ENCODE data around the gene LDLRAP1.
"Not testable (repeated sequence)": the region's sequence is repeated elsewhere in the genome, so short reads cannot be mapped to it uniquely, and the experiment has no call there.

LDLRAP1 gene

GRCh38 chr1:25543425-25544242, at the start of gene LDLRAP1:
Gene LDLRAP1, plus strand, starts transcription at chr1:25543606. Its CDS starts 93 bp downstream, at chr1:25543699.
- peaks cover 13% of the 10 kb centered on the region for H3K4me1 Mint-ChIP-seq (ENCODE audit: low read depth)
- DNase-seq (ENCODE audit: low spot score), result peak; percentile 70
- H3K27me3 Mint-ChIP-seq (ENCODE audit: low read depth), result peaks cover 18% of the 10 kb centered on the region
- peak within 1 kb of the TSS; percentile 79 for H3K4me3 Mint-ChIP-seq
- H3K27ac Mint-ChIP-seq, result no peak within 1 kb of the TSS
- no peaks in the 10 kb centered on the region for H3K9me3 Mint-ChIP-seq
- peaks cover 2% of the 10 kb centered on the region for H3K36me3 Mint-ChIP-seq (ENCODE audit: low read depth)

GRCh38 chr1:25494952-25495351, 48.5 kb upstream of the LDLRAP1 start:
- Mint-ChIP-seq H3K4me1 (ENCODE audit: low read depth) (peaks cover under 1% of the 10 kb centered on the region), H3K4me3 (no peak overlapping the region), H3K27ac (no peak overlapping the region), H3K9me3 (no peaks in the 10 kb centered on the region), H3K36me3 (ENCODE audit: low read depth) (peaks cover 47% of the 10 kb centered on the region), H3K27me3 (ENCODE audit: low read depth) (no peaks in the 10 kb centered on the region)
- no peak for DNase-seq (ENCODE audit: low spot score)

GRCh38 chr1:25500694-25501093, 42.7 kb upstream of the LDLRAP1 start:
- Mint-ChIP-seq H3K4me1 (ENCODE audit: low read depth) (no peaks in the 10 kb centered on the region), H3K27me3 (ENCODE audit: low read depth) (no peaks in the 10 kb centered on the region), H3K4me3 (no peak overlapping the region), H3K9me3 (no peaks in the 10 kb centered on the region), H3K36me3 (ENCODE audit: low read depth) (peaks cover 14% of the 10 kb centered on the region), H3K27ac (no peak overlapping the region)
- no peak for DNase-seq (ENCODE audit: low spot score)

- no peak for DNase-seq (ENCODE audit: low spot score)
- H3K4me1 Mint-ChIP-seq (ENCODE audit: low read depth), result peaks cover 3% of the 10 kb centered on the region
- no peak overlapping the region for H3K4me3 Mint-ChIP-seq
- no peak overlapping the region for H3K27ac Mint-ChIP-seq
- H3K36me3 Mint-ChIP-seq (ENCODE audit: low read depth), result peaks cover 13% of the 10 kb centered on the region
- H3K27me3 Mint-ChIP-seq (ENCODE audit: low read depth), result no peaks in the 10 kb centered on the region
- no peaks in the 10 kb centered on the region for H3K9me3 Mint-ChIP-seq
These were observed 42.0 kb upstream of the LDLRAP1 start for GRCh38 chr1:25501235-25502058.

- Mint-ChIP-seq H3K4me1 (ENCODE audit: low read depth) (peaks cover 7% of the 10 kb centered on the region), H3K27me3 (ENCODE audit: low read depth) (peaks cover 2% of the 10 kb centered on the region), H3K9me3 (no peaks in the 10 kb centered on the region), H3K27ac (no peak overlapping the region), H3K4me3 (no peak overlapping the region), H3K36me3 (ENCODE audit: low read depth) (peaks cover 9% of the 10 kb centered on the region)
- DNase-seq (ENCODE audit: low spot score), result no peak
These were observed 40.4 kb upstream of the LDLRAP1 start for GRCh38 chr1:25502957-25503356.

- no peak overlapping the region for H3K27ac Mint-ChIP-seq
- H3K36me3 Mint-ChIP-seq (ENCODE audit: low read depth), result peaks cover 4% of the 10 kb centered on the region
- H3K27me3 Mint-ChIP-seq (ENCODE audit: low read depth), result peaks cover 4% of the 10 kb centered on the region
- peak; percentile 16 for DNase-seq (ENCODE audit: low spot score)
- peaks cover 7% of the 10 kb centered on the region for H3K4me1 Mint-ChIP-seq (ENCODE audit: low read depth)
- no peaks in the 10 kb centered on the region for H3K9me3 Mint-ChIP-seq
- no peak overlapping the region for H3K4me3 Mint-ChIP-seq
These were observed 39.6 kb upstream of the LDLRAP1 start for GRCh38 chr1:25503551-25504426.

GRCh38 chr1:25504706-25505595, 38.5 kb upstream of the LDLRAP1 start:
- Mint-ChIP-seq H3K4me3 (no peak overlapping the region), H3K27ac (no peak overlapping the region), H3K27me3 (ENCODE audit: low read depth) (peaks cover 4% of the 10 kb centered on the region), H3K36me3 (ENCODE audit: low read depth) (no peaks in the 10 kb centered on the region), H3K9me3 (no peaks in the 10 kb centered on the region), H3K4me1 (ENCODE audit: low read depth) (peaks cover 7% of the 10 kb centered on the region)
- no peak for DNase-seq (ENCODE audit: low spot score)

GRCh38 chr1:25505656-25506385, 37.6 kb upstream of the LDLRAP1 start:
- Mint-ChIP-seq H3K4me1 (ENCODE audit: low read depth) (peaks cover 7% of the 10 kb centered on the region), H3K27ac (no peak overlapping the region), H3K27me3 (ENCODE audit: low read depth) (peaks cover 4% of the 10 kb centered on the region), H3K4me3 (no peak overlapping the region), H3K9me3 (no peaks in the 10 kb centered on the region), H3K36me3 (ENCODE audit: low read depth) (no peaks in the 10 kb centered on the region)
- DNase-seq (ENCODE audit: low spot score), result no peak

GRCh38 chr1:25506566-25507463, 36.6 kb upstream of the LDLRAP1 start:
- not testable (repeated sequence) for H3K27me3 Mint-ChIP-seq (ENCODE audit: low read depth); DNase-seq (ENCODE audit: low spot score); H3K36me3 Mint-ChIP-seq (ENCODE audit: low read depth); H3K4me1 Mint-ChIP-seq (ENCODE audit: low read depth); H3K27ac Mint-ChIP-seq; H3K9me3 Mint-ChIP-seq
- H3K4me3 Mint-ChIP-seq, result peak overlapping the region; percentile 54

- no peaks in the 10 kb centered on the region for H3K4me1 Mint-ChIP-seq (ENCODE audit: low read depth)
- H3K27me3 Mint-ChIP-seq (ENCODE audit: low read depth), result peaks cover 2% of the 10 kb centered on the region
- no peaks in the 10 kb centered on the region for H3K36me3 Mint-ChIP-seq (ENCODE audit: low read depth)
- H3K9me3 Mint-ChIP-seq, result no peaks in the 10 kb centered on the region
- no peak overlapping the region for H3K27ac Mint-ChIP-seq
- no peak for DNase-seq (ENCODE audit: low spot score)
- H3K4me3 Mint-ChIP-seq, result no peak overlapping the region
These were observed 29.7 kb upstream of the LDLRAP1 start for GRCh38 chr1:25513666-25514065.

- no peak for DNase-seq (ENCODE audit: low spot score)
- H3K36me3 Mint-ChIP-seq (ENCODE audit: low read depth), result no peaks in the 10 kb centered on the region
- no peak overlapping the region for H3K4me3 Mint-ChIP-seq
- no peaks in the 10 kb centered on the region for H3K4me1 Mint-ChIP-seq (ENCODE audit: low read depth)
- no peak overlapping the region for H3K27ac Mint-ChIP-seq
- no peaks in the 10 kb centered on the region for H3K9me3 Mint-ChIP-seq
- peaks cover 2% of the 10 kb centered on the region for H3K27me3 Mint-ChIP-seq (ENCODE audit: low read depth)
These were observed 28.4 kb upstream of the LDLRAP1 start for GRCh38 chr1:25515033-25515432.

- Mint-ChIP-seq H3K4me3 (no peak overlapping the region), H3K36me3 (ENCODE audit: low read depth) (no peaks in the 10 kb centered on the region), H3K27me3 (ENCODE audit: low read depth) (peaks cover 5% of the 10 kb centered on the region), H3K9me3 (no peaks in the 10 kb centered on the region), H3K27ac (no peak overlapping the region), H3K4me1 (ENCODE audit: low read depth) (peaks cover 2% of the 10 kb centered on the region)
- no peak for DNase-seq (ENCODE audit: low spot score)
These were observed 26.7 kb upstream of the LDLRAP1 start for GRCh38 chr1:25516686-25517085.
